Stimulated activated CD4-positive, alpha-beta T cell treated with anti-CD3 and anti-CD28 coated beads, Interleukin-15, amount 100 ng/mL, for 24 hours (primary cell): ENCODE data around the gene CCL15.

Source experiments
- DNase-seq: peaks from one replicate; pipeline ENCODE4 v3.0.0-alpha.2; 2020

The CCL15 gene

DNA sequence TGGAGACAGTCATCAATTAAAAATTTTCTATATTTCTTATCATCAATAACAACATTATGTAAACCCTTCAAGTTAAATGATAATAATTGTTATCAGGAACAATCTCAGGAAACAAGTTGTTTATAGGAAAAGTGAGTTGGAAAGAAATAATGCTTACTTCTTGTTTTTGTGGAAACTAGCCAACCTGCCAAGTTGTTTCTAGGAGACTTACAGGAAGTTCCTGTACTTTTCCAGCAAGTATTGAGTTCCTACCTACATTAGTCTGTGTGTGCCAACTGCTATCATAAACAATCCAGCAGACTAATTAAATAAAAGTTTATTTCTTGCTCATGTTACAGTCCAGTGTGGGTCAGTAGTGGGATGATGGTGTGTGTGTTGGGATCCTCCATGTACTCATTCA, 13.2 kb downstream of the CCL15 start:
- no peak for DNase-seq

DNA sequence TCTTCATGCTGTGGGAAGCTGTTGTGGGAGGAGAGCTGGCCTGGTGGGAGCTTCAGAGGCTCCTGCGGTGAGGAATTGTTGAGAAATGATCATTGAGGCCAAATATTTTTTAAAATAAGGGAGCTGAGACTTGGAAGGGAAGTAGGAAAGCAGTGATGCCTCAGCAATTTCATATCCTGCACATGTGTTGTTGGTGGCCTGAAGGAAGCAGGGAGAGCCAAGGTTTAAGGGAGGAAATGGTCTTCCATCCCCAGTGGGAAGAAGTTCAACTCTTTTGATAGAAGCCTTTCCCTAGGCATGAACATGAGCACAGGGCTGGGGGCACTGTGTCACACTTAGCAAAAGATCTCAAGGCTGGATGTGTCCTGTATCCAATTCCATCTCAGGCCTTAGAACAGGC, 14.7 kb downstream of the CCL15 start, which contains the start of gene CCL14:
TSS of gene CCL14 (minus strand) at position 87 of the 400 bp plus-strand sequence. CDS start at position 7, 80 bp downstream.
- no peak for DNase-seq

DNA sequence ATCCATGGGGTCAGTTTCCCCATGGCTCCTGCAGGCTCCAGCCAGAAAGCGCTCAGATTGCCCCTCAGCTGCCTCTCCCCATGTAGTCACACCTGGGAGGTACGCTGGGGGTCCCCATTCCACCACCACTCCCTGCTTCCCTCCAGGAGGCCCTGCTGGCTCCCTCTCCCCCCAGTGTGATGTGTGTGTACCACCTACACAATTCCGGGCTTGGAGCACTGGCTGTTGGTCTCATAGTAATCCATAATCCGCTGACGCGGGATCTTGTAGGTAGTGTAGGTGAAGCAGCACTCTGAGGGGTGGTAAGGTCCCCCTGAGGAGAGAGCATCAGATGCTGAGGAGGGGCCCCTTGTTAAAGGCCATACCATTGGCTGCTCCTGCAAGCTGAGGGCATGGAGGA, 17.2 kb downstream of the CCL15 start:
- no peak for DNase-seq

DNA sequence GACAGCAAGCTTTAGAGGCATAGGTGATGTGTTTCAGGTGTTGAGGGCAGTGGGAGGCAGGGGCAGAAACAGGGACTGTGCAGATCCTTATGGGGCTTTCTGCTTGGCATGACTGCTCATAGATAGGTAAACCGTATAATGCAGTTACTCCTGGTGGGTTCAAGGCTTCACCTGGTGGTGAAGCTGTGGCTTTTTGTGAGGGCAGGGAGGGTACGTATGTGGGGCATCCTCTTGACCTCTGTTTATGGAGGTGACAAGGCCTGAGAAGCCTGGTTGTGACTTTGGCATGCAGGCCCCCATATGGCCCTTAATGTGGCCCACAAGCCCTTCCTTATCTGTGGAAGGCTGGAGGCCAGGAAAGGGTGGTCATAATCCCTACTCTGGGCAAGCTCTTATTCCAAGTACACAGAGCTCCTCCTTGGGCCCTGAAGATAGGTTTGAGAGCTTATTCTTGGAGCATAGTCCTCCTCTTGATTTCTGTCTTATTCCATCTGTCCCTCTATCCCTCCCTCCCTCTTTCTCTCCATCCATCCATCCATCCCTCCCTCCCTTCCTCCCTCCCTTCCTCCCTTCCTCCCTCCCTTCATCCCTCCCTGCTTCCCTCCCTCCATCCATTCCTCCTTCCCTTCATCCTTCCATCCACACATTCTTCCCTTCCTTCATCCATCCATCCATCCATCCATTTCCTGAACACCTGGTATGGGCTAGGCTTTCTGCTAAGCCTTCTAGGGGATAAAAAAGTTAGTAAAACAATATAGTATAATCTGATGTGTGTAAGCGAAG, 18.8 kb downstream of the CCL15 start:
- no peak for DNase-seq

DNA sequence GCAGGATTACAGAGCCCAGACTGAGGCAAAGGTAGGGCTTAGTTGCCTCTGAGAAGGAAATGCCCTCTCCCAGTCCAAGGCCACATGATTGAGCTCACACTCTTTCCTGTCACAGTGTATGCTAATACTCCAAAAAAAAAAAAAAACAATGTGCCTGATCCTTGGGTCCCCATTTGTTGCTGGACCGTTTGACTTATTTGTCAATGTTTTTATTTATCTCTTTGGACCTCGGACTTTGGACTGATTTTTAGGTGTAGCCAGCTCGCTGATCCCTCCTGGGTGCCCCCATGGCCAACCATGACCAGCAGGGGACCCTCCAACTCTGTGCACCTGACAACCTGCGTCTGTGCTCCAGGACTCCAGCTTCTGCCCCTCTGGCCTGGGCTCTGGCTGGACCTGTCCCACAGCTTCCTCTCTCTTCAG, 19.4 kb downstream of the CCL15 start:
- DNase-seq: peak; percentile 11

DNA sequence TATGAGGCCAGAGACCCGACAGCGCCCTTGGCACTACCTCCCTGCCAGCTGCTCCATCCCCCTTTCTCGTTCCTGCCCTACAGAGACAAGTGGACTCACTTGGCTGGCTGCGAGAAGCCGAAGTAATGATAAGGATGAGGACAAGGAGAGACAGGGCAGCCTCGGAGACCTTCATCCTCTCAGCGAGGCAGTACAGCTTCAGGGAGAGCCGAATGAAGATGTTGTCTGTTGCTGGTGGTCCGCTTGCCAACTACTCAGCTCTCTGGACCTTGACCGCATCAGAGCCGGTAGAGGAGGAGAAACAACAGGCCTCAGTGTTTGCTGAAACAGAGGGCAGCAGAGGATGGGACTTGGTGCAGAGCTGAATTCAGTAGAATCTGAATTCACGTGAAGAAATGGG, 20.1 kb downstream of the CCL15 start, which contains the start of gene CCL16:
TSS of gene CCL16 (minus strand) at position 252 of the 400 bp plus-strand sequence. CDS start at position 175, 77 bp downstream.
- DNase-seq: no peak

DNA sequence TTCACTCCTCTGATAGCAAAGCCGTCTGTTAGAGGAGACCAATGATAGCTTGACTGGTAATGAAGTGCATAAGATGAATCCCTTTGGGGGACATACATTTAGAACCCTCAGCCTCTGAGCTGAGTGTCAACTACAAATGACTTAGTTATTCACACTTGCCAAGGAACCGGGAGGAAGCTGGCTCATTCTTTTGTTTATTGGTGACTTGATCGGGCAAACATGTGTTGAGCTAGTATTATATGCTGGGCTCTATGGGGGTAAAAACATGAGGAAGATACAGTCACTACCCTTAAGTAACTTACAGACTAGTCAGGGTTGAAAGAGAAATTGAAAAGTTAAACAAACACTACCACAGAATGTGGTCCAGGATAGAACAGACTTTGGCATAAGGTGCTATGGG, 23.0 kb downstream of the CCL15 start:
- DNase-seq: no peak

DNA sequence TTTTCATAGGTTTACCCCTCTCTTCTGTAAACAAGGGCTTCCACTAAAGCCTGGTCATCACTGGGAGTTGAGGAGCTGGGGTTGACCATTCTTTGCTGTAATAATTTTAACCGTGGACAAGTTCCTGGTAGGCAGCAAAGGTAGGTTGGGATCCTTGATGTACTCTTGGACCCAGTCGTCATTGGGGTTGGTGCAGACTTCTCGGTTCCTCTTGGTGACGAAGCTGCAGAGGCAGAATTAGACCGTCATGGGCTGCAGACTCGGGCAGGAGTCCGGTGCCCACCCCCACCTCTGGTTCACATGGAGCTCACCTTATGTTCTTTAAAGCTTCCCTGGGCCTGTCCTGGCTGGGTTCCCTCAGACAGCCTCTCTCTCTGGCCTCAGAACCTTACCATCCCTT, 23.8 kb downstream of the CCL15 start:
- DNase-seq: no peak

DNA sequence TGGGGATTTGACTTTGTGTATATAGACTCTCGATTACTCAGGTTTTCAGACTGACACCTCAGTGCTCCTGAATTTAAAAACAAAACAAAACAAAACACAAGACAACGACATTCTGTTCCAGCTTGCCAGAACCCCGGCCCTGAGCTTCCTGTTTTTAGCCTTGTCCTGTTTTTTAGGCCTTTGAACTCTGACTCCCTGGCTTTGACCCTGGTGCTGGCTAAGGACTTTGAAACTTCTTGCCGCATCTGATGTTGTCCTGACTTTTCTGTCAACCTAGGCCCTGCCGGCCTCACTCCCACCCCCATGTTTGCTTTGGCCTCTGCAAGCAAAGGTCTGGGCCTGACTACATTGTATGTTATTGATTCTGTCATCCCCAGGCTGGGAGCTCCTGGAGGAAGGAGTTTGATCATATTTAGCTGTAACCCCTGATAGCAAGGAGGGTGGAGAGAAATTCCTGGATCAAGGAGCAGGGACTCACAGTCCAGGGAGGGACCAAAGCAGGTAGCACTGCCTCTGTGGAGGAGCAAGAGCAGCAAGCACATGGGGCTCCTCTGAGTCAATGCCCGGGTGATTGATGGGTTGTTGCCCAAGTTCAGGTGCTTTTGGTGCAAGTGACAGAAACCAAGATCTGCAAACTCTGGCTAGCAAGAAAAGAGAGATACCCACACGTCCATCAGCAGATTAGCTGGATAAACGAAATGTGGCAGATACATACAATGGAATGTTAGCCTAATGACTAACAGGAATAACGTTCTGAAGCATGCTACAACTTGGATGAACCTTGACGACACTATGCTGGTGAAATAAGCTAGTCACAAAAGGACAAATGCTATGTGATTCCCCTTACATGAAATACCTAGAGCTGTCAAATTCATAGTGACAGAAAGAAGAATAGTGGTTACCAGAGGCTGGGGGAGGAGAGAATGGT, 27.8 kb downstream of the CCL15 start:
- no peak for DNase-seq

DNA sequence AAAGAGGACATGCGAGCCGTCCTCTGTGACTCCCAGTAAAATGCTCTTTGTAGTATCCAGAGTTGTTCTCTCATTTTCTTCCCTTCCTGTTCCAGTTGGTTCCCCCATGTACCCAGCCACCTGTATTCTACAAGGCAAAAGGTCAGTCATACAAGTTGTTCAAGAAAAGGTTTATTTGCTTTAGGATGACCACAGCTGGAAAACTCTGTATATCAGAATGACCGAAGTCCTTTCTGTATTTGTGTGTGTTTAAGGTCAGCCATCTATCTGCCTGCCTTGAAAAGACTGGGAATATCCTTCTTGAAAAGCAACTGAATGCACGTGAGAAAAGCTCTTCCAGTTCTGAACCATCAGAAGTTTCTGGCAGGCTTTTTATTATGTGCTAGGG, 28.4 kb downstream of the CCL15 start:
- DNase-seq: no peak

DNA sequence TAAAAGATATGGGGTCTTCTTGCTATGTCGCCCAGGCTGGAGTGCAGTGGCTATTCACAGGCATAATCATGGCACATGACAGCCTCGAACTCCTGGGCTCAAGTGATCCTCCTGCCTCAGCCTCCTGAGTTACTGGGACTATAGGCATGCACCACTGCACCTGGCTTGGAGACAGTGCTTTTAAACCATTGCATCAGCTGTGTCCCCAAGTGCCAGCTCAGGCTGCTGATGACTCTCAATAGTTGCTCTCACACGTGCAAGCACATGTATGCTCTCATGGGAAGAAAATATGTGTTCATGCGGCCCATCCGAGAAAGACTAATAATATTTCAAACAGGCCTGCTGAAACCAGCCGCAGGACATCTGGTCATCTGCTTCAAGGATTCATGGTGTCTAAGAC, 28.8 kb downstream of the CCL15 start:
- no peak for DNase-seq

DNA sequence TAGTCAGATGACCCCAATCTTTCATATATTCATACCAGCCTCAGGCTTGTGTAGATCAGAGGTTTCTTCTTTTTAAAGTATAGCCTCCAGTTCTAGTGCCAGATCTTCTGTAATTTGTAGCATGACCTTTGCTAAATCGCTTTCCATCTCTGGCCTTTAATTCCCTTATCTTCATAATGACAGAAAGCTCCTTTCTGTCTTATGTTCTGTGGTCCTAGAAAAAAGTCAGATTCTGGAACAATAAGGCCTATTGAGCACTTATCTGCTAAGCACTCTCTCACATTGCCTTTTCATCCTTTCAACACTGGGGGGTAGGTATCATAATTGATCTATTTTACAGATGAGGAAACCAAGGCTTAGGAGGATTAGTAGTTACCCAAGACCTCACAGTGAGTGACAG, 29.3 kb downstream of the CCL15 start:
- no peak for DNase-seq

DNA sequence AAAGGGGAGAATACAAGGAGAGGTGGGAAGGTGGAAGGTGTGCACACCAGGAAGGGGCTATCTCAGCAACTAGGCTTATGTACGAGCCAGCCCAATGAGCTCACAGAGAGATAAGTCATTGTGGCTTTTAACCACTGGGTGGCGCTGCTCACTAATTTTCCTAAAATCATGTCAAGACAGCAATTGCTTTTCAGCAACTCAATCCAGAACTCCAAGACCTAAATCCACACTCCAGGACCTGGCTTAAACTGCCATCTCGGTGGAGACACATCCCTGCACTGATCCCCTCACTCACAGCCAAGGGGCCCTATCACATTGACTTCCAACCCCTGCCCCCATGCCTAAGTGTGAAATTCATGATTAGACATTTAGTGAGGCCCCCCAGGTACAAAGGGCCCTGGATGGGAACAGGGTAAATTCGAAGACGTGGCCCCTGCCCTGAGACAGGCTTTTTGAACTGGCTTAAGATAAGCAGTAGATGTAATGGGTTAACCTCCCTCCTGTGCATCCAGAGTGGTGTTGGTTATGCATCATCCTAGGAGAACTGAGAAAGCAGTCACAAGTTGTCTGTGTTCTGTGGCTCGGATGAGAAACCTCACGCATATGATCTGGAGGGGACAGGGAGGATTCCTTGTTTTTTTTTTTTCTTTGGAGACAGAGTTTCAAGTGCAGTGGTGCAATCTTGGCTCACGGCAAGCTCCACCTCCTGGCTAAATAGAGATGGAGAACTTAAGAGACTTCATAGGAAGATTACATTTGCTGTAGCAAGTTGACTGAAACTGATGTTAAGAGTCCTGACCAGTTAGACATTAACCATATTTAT, 31.6 kb downstream of the CCL15 start:
- peak; percentile 80 for DNase-seq

DNA sequence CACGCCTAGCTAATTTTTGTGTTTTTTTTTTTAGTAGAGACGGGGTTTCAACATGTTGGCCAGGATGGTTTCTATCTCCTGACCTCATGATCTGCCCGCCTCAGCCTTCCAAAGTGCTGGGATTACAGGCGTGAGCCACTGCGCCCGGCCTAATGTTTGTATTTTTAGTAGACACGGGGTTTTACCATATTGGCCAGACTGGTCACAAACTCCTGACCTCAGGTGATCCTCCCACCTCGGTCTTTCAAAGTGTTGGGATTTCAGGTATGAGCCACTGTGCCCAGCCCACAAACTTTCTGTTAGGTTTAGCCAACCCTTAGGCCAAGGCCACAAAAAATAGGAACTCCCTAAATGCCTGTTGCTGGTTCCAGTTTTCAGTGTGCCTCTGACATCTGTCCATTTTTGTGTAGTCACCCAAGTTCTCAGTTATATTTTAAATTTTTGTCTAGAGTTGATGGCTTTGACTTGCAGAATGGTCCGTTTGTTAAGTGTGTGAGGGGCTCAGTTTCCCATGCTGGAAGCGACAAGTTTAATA, 32.8 kb downstream of the CCL15 start:
- DNase-seq: no peak

DNA sequence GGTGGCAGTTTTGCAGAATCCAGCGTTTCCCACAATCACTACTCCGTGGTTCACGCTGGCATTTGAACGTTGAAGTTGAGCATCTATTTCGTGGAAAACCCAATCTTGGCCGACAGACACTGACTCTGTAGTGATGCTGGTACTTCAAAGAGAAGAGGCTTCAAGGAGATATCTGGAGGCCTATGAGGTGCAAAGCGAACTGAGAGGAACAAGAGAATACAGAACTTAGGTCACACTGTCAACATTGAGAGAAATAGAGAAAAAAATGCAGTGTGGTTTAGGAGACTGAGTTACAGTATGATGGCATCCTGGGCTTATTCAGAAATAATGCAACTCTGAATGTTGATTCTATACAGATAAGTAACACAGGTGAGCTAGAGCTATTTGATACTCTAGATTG, 36.1 kb downstream of the CCL15 start:
- DNase-seq: no peak

DNA sequence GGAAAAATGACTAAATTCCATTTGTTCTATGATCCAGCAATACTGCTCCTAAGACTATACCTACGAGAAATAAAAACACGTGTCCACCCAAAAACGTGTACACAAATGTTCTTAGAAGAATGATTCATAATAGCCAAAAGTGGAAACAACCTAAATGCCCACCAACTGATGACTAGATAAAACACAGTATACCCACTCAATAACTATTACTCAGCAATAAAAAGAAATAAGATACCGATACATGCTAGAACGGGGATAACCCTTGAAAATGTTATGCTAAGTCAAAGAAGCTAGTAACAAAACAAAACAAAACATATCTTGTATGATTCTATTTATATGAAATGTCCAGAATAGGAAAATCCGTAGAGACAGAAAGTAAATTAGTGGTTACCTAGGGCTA, 37.7 kb downstream of the CCL15 start:
- no peak for DNase-seq

DNA sequence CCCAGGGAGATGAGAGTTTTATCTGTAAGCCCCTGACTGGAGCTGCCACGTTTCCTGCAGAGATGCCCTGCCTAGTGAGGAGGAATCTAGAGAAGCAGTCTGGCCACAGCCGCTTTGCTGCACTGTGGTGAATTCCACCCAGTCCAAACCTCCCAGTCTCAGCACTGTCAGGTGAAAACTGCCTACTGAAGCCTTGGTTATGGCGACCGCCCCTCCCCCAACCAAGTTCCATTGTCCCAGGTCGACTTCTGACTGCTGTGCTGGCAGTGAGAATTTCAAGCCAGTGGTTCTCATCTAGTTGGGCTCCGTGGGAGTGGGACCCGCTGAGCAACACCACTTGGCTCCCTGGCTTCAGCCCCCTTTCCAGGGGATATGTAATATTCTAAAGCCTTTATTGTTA, 47.6 kb downstream of the CCL15 start:
- no peak for DNase-seq

DNA sequence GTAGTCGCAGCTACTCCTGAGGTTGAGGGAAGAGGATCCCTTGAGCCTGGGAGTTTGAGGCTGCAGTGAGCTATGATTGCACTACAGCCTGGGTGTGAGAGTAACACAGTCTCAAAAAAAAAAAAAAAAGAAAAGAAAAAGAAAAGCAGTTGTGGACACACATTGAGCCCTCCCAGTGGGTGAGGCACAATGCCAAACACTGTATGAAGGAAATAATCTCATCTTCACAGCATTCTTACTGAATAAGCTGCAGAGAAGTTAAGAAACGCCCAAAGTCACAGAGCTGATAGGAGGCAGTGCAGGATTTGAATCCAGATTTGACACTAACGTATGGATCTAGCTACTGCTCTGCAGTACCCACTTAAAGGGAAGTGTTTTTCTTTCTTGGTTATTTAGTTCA, 52.0 kb downstream of the CCL15 start:
- no peak for DNase-seq

DNA sequence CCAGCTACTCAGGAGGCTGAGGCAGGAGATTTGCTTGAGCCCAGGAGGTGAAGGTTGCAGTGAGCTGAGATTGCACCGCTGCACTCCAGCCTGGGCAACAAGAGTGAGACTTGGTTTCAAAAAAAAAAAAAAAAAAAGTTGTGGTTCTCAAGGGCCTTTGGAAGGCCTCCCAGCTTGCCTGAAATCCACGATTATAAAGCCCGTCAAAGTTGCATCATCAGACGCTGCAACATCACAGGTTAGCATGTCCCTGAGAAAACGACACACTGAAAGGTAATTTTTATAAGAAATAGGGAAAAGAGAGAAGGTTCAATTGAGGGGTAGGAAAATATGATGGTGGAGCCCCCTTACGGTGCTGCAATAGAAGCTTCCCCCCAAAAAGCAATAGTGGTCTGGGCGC, 53.3 kb downstream of the CCL15 start:
- DNase-seq: no peak
